GM19452 (cell line): ENCODE data around the gene ACTN2.

ENCODE experiments used
- ATAC-seq: cut with Tn5 transposase; IDR thresholded peaks from one replicate; pipeline ENCODE4 v1.9.1; 2021; ENCODE audit not compliant: unreplicated experiment

Gene ACTN2

DNA sequence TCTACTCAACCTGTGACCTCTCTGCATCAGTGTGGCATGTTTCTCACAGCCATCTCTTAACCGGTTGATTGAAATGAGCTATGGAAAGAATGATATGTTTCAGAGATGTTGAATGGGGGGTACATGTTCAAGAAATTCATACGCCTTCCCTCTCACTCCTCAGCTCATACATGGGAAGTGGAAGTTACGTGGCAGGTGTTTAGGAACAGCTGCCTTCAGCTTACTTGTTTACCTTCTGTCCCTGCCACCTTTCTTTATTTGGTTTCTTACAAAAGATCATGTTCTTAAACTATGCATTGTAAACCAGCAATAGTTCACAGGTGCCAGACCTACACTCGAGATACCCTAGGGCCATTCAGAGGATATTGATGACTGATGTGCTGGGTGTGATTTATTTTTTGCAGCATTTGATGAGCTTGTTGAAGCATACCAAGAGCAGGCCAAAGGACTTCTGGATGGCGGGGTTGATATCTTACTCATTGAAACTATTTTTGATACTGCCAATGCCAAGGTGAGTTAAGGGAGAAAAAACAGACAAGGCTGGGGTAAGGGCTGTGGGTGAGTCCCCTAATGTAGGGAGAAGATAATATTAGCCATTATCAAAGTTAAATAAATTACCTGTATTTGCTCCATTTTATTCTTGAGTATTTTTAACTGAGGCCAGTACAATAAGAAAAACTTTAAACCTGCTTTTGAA, 126.2 kb downstream of the ACTN2 start:
- ATAC-seq: no peak
